Measurements from ENCODE around the gene NUDT13.

GRCh38 chr10:73084209-73084608 lies 26.0 kb upstream of the NUDT13 start:
- TF ChIP-seq, protein P1, sequence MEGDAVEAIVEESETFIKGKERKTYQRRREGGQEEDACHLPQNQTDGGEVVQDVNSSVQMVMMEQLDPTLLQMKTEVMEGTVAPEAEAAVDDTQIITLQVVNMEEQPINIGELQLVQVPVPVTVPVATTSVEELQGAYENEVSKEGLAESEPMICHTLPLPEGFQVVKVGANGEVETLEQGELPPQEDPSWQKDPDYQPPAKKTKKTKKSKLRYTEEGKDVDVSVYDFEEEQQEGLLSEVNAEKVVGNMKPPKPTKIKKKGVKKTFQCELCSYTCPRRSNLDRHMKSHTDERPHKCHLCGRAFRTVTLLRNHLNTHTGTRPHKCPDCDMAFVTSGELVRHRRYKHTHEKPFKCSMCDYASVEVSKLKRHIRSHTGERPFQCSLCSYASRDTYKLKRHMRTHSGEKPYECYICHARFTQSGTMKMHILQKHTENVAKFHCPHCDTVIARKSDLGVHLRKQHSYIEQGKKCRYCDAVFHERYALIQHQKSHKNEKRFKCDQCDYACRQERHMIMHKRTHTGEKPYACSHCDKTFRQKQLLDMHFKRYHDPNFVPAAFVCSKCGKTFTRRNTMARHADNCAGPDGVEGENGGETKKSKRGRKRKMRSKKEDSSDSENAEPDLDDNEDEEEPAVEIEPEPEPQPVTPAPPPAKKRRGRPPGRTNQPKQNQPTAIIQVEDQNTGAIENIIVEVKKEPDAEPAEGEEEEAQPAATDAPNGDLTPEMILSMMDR (IDR thresholded peaks at IDR 0.05; ENCODE audit: control extremely low read depth in 1 of 3, insufficient read depth in 1 of 3, low read depth in 1 of 3, low read length in 3 of 3): no peak
- TF ChIP-seq, protein P2, sequence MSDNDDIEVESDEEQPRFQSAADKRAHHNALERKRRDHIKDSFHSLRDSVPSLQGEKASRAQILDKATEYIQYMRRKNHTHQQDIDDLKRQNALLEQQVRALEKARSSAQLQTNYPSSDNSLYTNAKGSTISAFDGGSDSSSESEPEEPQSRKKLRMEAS (IDR thresholded peaks at IDR 0.05): no peak
- TF ChIP-seq POLR2AphosphoS5 (IDR thresholded peaks at IDR 0.05; ENCODE audit: low read depth, low read length) (no peak), POLR2A (IDR thresholded peaks at IDR 0.05; ENCODE audit: control extremely low read depth in 1 of 2, low read depth in 2 of 2, low read length in 2 of 2) (no peak), NRF1 (IDR thresholded peaks at IDR 0.05; ENCODE audit: low read depth, low read length) (no peak), BRCA1 (IDR thresholded peaks at IDR 0.05; ENCODE audit: low read depth, low read length) (no peak), HDAC6 (IDR thresholded peaks at IDR 0.05; ENCODE audit: low read depth, low read length) (no peak), TCF12 (IDR thresholded peaks at IDR 0.05; ENCODE audit: low read depth, low read length) (no peak), EP300 (IDR thresholded peaks at IDR 0.05; ENCODE audit: borderline replicate concordance in 1 of 2, low read depth in 2 of 2, low read length in 2 of 2) (no peak), SRF (IDR thresholded peaks at IDR 0.05; ENCODE audit: low read depth, low read length) (no peak), RAD21 (IDR thresholded peaks at IDR 0.05 in 1 of 2, conservative IDR thresholded peaks at IDR 0.05 in 1 of 2; ENCODE audit: low read depth in 2 of 2, low read length in 2 of 2) (no peak), RFX5 (IDR thresholded peaks at IDR 0.05; ENCODE audit: borderline replicate concordance, low read depth, low read length) (no peak)
